Effector CD8-positive, alpha-beta T cell (primary cell): ENCODE data around the gene NFAT5.
"Not testable (repeated sequence)": the region's sequence is repeated elsewhere in the genome, so short reads cannot be mapped to it uniquely, and the experiment has no call there.

Experiments used
- DNase-seq: peaks from one replicate; lab custom pipeline; 2025; lab: John Stamatoyannopoulos, UW

Gene NFAT5

DNA sequence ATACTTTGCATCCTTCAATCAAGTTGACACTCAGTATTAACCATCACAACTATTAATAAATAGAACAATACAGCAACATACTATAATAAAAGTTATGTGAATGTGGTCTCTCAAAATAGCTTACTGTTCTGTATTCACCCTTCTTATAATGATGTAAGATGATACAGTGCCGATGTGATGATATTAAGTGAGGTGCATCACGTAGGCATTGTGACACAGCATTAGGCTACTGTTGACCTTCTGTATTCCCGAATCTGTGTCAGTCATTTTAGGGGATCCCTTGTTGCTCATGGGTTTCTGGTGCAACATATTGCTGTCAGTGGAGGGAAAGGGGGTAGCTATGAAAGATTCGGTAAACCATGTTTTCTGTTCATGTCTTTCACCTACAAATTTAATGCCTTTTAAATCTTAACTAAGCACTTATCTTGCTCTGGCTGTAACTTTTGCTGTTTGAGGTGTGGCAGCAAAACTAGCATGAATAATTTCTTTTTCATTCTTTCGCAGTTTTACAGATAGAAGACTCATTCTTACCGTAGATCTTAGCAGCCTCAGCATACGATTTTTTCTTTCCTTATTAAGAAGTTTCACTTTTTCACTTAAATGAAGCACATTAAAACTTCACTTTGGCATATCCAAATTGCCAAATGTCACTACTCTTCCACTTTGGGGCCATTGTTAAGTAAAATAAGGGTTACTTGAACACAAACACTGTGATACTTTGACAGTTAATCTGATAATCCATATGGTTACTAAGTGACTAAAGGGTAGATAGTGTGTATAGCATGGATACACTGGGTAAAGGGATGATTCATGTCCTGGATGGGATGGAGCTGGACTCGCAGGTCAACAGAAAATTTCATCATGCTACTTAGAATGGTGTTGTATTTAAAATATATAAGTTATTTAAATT is 29.6 kb downstream of the NFAT5 start:
- DNase-seq: no peak

DNA sequence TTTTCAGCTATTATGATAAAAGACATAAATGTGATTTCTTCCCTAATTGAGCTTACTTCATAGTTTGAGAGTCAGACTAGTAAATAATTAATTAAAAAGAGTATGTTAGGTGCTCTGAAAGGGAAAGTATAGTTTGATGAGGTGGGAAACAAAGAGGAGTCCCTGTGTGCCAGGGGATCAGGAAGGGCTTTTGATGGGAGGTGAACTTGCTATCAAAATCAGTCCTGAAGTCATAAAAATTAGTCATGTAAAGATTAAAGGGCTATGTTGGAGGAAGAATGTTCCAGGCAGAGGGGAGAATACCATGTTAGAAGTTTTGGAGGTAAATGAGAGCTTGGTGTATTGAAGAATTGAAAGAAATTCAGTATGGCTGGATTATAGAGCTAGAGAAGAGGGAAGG is 31.0 kb downstream of the NFAT5 start:
- DNase-seq: no peak

GRCh38 chr16:69598045-69598444 is 32.3 kb downstream of the NFAT5 start:
- DNase-seq: no peak

GRCh38 chr16:69599731-69600130 is 34.0 kb downstream of the NFAT5 start:
- no peak for DNase-seq

DNA sequence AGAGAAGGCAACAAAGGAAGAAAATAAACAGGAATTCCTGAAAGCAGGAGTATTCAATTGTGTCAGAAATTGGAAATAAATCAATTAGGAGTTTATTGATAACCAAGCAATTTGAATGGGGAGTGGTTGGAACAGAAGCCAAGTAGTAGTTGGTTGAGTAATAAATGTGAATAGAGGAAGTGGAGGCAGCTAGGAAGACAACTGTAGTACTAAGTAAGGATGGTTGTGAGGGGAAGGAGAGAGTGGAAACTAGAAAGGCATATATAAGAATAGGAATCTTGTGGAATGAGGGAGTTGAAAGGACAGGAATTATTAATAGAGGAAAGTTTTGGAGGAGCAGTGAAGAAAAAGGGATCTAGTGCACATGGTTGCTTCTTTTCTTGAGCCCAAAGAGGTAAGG is 34.4 kb downstream of the NFAT5 start:
- DNase-seq: no peak

DNA sequence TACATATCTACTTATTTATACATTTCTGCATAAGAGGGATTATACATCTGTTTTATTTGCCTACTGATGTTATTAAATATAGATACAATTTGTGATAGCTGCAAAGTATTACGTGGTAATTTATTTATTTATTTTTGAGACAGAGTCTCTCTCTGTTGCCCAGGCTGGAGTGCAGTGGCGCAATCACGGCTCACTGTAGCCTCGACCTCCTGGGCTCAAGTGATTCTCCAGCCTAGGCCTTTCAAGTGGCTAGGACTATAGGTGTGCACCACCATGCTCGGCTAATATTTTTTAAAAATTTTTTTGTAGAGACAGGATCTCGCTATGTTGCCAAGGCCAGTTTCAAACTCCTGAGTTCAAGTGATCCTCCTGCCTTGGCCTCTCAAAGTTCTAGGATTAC is 35.5 kb downstream of the NFAT5 start:
- no peak for DNase-seq

DNA sequence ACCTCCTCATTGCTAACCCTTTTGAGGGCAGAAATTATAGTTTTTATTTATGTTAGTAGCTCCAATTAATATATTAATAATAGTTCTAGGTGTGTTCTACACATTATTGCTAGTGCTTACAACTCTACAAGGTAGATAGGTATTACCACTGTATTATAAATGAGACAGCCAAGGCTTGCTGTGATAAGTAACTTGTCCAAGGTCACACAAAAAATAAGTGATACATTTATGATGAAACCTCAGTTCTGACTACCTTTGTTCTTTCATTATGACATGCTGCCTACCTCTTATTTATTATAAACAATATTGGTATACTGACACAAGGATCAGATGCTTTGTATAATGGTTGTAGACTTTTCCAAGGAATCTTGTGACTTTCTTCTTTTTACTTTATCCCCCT is 41.2 kb downstream of the NFAT5 start:
- no peak for DNase-seq

DNA sequence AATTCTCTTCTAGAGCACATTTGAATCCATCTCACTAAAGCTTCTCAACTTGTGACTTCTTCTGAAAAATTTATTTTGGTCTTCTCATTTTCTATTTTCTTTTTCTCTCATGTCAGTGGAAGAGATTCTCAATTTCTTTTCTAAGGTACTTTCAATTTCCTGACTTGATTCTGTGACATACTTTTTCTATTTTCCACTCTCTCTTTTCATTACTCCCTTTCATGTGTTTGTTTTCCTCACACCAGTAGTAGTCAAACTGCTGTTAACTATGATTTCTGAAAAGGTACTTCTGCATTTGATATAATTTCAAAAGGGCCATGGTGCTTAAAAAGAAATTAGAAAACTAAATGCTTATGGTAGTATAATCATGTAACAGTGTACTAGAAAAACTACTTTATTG is 41.9 kb downstream of the NFAT5 start:
- DNase-seq: no peak

DNA sequence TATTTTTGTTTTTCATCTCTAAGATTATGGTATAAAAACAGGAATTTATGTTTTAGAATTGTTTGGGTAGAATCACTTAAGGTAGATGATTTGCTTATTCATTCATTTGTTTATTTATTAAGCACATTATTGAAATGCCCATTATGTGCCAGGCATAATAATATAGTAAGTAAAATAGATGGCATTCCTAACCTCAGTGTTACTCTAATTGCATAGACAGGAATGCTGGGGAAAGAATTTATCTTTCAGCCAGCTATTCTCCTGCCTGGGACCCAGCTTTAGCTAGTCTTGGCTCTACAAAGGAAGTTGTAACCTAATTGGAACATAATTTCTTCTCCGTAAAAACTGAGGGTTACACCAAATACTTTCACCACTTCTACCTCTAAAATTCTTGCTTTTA is 44.6 kb downstream of the NFAT5 start:
- no peak for DNase-seq

DNA sequence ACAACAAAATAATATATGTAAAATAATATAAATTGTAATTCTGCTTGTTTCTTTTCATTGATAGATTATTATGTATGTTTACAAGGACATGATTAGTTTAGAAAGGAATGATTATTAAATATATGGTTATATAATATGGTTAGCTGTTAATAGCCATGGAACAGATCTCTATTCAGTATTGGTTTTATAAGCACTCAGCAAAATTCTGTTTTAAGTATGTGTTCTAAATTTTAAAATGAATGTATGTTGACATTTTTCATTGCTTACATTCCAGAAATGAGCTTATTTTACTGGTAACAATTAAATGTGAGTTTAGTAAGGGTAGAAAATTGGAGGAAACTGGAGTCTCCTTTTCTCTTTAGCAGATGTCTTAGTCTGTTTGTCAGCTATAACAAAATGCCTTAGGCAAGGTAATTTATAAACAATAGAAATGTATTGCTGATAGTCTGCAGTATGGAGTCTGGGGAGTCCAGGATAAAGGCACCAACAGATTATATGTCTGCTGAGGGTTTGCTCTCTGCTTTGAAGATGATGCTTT is 45.4 kb downstream of the NFAT5 start:
- no peak for DNase-seq

DNA sequence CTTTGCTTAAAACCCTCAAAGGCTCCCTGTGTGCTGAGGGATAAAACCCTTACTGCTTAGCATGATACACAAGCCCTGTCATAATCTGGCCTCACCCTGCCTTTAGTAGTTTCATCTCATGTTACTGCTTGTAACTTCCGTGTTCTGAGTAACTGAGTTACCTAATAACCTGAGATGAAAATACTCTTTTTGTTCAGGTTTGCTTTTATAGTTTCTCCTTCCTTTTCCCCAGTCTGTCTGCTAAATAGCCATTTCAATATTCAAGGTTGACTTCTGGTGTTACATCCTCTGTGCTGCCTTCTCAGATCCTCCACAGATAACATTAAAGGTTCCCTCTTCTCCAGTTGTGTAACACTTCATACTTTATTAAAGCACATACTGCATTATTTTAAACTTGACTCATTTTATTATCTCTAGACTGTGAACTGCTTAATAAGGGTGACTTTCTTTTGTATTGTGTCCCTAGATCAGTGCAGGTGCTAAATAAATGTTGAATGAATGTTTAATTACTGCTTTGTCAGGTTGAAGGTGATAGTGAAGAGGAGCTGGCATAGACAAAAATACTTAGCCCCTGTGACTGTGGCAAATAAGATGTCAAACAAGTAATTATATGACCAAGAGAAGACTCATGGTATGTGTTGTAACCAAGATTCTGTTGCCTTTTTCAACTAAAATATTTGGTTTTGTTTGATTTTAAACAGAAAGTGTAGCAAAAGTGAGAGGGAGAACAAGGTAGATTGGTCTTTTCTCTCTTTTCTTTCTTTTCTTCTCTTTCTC is 47.8 kb downstream of the NFAT5 start:
- DNase-seq: no peak

DNA sequence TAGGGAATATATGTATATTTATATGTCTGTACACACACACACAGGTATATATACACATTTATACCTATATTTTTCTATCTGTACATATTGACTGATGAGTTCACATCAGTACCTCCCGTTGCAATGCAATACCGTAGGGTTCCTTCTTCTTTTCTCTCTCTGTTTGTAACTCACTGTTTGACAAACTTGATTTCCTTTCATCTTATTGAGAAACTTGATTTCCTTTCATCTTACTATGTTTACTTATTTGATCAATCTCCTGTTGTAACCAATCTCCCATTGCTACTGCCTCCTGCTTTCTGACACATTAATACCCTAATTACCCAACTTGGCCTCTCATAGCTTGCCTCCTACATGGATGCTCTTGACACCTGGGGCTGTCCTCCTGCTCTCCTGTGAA is 49.8 kb downstream of the NFAT5 start:
- DNase-seq: no peak

DNA sequence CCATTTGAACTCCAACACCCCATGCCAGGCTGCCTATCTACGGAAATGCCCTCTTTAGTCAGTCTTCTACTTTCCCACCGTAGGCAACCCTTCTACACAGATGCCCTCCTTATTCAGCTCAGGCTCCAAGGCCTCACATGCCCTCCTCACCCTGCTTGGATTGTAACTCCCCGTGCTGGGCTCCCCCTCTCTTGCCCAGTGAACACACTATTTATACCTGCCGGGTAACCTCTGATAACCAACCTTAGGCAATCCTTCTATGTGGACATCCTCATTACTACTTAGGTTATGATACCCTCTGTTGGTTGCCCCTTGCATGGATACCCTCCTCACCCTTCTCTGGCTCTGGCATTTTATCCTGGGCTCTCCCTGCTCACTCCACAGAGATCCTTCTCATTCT is 50.3 kb downstream of the NFAT5 start:
- no peak for DNase-seq

- no peak for DNase-seq
Observed at GRCh38 chr16:69618307-69618706, 52.5 kb downstream of the NFAT5 start.

DNA sequence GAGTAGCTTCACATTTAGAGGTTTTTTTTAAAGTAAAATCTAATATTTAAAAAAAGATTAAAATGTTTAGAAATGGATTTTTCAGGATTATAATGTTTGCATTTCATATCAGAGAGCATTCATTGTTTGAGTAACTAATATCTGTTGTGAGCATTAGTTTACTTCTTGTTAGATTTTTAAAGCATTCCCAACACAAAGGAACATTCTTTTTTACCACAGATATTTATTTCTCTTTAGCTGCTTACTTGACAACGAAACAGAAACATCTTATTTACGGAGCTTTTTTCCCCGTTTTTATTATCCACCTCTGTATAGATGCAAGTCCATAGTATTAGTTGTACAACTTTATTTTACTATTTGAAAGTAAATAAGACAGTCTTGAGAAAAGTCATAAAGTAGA is 53.0 kb downstream of the NFAT5 start:
- DNase-seq: no peak

DNA sequence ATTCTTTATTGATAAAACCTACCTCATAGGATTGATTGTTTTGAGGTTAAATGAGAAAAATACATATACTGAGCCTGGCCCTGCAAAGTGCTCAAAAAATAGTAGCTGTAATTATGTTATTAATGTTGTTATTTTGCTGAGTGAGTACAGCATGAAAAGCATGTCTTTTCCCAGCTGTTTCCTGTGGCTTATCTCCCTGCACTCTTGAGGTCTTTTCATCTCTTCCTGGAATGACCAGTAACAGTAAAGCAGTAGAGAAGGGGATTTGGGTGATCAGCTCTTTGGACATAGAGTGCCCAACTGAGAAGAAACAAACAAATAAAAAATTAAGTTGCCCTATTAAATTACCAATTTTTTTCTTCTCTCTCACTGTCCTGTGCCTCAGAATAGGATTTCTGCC is 53.7 kb downstream of the NFAT5 start:
- no peak for DNase-seq

- DNase-seq: no peak
Observed at GRCh38 chr16:69620573-69620972, 54.8 kb downstream of the NFAT5 start.

DNA sequence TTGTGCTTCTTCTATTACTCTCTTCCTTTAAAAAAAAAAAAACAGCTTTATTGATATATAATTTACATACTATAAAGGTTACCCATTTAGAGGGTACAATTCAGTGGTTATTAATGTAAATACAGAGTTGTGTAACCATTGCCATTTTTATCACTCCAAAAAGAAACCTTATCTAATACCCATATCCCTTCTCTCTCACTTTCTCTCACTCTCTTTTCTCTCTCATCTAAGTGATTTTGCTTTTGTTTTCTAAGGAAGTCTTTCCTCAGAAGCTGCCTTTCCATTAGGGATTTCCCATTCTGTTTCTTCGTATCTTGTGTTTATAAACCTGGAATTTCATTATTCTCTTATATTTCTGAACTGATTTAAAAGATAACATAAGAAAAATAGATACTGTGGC is 55.5 kb downstream of the NFAT5 start:
- DNase-seq: no peak

- no peak for DNase-seq
Observed at GRCh38 chr16:69626256-69626655, 60.5 kb downstream of the NFAT5 start.

DNA sequence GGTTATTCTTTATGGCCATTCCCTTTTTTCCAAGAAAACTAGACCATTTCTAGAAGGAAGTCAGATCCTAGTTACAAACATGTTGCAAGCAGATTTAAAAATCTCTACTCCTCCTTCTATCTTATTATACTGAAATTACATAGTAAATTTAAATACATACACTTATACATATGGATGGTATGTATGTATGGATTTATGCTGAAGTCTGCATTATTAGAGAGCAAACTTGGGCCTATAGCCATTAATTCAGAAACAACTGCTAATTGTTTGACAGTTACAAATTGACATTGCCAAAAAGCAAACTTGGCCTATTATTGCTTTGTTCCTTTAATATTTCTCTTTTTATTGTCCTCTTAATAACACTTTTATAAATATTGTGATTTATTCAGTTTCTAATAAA is 67.1 kb downstream of the NFAT5 start:
- DNase-seq: no peak

GRCh38 chr16:69633375-69633774 is 67.6 kb downstream of the NFAT5 start:
- DNase-seq: no peak

DNA sequence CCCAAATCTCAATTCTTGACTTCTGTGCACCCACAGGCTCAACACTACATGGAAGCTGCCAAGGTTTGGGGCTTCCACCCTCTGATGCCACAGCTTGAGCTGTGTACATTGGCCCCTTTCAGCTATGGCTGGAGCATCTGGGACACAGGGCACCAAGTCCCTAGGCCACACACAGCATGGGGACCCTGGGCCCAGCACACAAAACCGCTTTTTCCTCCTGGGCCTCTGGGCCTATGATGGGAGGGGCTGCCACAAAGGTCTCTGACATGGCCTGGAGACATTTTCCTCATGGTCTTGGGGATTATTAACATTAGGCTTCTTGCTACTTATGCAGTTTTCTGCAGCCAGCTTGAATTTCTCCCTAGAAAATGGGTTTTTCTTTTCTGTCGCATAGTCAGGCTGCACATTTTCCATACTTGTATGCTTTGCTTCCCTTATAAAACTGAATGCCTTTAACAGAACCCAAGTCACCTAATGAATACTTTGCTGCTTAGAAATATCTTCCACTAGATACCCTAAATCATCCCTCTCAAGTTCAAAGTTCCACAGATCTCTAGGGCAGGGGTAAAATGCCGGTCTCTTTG is 70.9 kb downstream of the NFAT5 start:
- not testable (repeated sequence) for DNase-seq
